ENCODE results near the gene POGLUT2.

POGLUT2 gene

DNA sequence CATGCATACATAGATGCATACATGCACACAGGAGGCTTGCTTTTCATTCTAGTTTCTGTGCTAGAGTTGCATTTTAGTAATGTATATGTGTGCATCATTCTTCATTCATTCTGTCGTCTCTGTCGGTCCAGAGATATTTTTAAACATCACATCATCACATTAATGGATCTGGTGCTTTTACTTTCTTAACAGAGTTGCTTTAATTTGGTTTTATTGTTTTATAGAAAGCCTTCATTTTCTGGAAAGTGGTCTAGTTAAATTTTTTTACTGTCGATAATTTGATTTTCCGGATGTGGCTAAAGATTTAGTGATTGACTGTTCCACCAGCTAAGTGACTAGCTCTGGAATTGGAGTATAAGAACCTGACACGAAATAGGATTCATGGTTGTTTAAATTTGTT is 17.0 kb upstream of the POGLUT2 start:
- Histone ChIP-seq H3K4me3 (ENCODE audit: low read depth, low read length) (no peak overlapping the region), H3K27me3 (ENCODE audit: insufficient read depth, low read length) (no peaks in the 10 kb centered on the region), H4K12ac (ENCODE audit: low read depth, low read length) (no peak overlapping the region), H2BK120ac (ENCODE audit: insufficient read depth, low read length, poor library complexity) (no peak overlapping the region), H2AFZ (ENCODE audit: insufficient read depth, low read length, poor library complexity) (no peak overlapping the region), H2BK12ac (ENCODE audit: low read length) (no peak overlapping the region), H3K4me1 (ENCODE audit: control insufficient read depth in 1 of 2, insufficient read depth in 2 of 2, low read length in 2 of 2) (peaks cover 0 to 2% of the 10 kb centered on the region in 2 experiments), H3K14ac (ENCODE audit: low read length) (no peak overlapping the region), H2BK5ac (ENCODE audit: low read depth, low read length, poor library complexity) (no peak overlapping the region), H3K27ac (ENCODE audit: low read depth, low read length) (no peak overlapping the region), H3K23ac (ENCODE audit: low read length) (no peak overlapping the region), H3K9me3 (ENCODE audit: insufficient read depth, low read depth, low read length) (no peaks in the 10 kb centered on the region), H3K79me2 (ENCODE audit: control insufficient read depth, insufficient read depth, low read length, poor library complexity) (no peaks in the 10 kb centered on the region), H3K9ac (ENCODE audit: low read length) (no peak overlapping the region), H3K36me3 (ENCODE audit: control insufficient read depth in 1 of 2, insufficient read depth in 2 of 2, low read length in 2 of 2) (peaks cover 0 to under 1% of the 10 kb centered on the region in 2 experiments), H4K8ac (ENCODE audit: low read depth, low read length) (no peak overlapping the region), H3K4me2 (ENCODE audit: low read length) (no peak overlapping the region), H2AK5ac (ENCODE audit: low read length) (no peak overlapping the region), H3K4ac (ENCODE audit: low read depth, low read length) (no peak overlapping the region), H4K91ac (ENCODE audit: low read depth, low read length) (no peak overlapping the region), H3K18ac (ENCODE audit: low read length) (no peak overlapping the region), H3K79me1 (ENCODE audit: low read length) (peaks cover 3% of the 10 kb centered on the region)
- no CpG with 5 or more reads among the region's 5 CpGs for WGBS (ENCODE audit: extremely low coverage, insufficient coverage, insufficient read length)
- no peak for DNase-seq

DNA sequence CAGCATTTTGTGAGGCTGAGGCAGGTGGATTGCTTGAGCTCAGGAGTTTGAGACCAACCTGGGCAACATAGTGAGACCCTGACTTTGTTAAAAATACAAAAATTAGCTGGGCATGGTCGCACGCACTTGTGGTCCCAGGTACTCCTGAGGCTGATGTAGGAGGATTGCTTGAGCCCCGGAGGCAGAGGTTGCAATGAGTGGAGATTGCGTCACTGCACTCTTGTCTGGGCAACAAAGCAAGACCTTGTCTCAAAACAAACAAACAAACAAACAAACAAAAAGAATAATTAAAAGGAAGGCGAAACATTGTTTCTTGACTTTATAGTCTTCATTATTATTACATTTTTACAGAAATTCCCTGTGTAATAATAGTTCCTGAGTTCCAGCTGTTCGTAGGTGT is 16.0 kb upstream of the POGLUT2 start:
- no peak overlapping the region for H3K18ac ChIP-seq (ENCODE audit: low read length)

DNA sequence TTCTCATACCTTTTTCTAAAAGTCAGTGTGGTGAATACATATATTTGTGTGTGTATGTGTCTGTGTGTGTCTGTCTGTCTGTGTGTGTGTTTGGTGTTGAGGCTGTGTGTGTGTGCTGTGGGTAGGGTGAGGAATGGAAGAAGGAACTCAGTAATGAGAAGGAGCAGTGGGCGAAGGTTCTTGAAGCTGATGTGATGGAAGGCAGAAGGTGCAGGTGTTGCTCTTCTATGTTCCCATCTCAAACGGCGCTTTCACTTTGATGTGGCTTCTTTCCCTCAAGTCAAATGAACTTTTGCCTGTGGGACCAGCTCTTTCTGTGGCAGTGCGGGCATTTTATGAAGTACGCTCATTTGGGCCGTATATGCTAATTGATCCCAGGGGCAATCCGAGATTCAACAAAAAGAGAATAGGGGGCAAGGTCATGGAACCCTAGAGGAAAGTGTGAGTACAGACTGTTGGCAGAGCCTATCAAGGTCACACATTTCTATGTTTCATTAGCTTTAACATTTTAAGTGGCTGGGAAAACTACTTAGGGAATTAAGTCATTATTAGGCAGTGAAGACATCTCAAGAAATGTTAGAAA is 15.3 kb upstream of the POGLUT2 start:
- H2BK5ac ChIP-seq (ENCODE audit: low read depth, low read length, poor library complexity) = no peak overlapping the region

More for the DNA sequence above, 16.0 kb upstream of the POGLUT2 start:
- no peaks in the 10 kb centered on the region for H3K9me3 ChIP-seq (ENCODE audit: insufficient read depth, low read depth, low read length)
- no peak overlapping the region for H2BK5ac ChIP-seq (ENCODE audit: low read depth, low read length, poor library complexity)
- H3K4me3 ChIP-seq (ENCODE audit: low read depth, low read length) = no peak overlapping the region
- H4K12ac ChIP-seq (ENCODE audit: low read depth, low read length) = no peak overlapping the region
- no peak overlapping the region for H3K27ac ChIP-seq (ENCODE audit: low read depth, low read length)
- H2AK5ac ChIP-seq (ENCODE audit: low read length) = no peak overlapping the region
- H3K27me3 ChIP-seq (ENCODE audit: insufficient read depth, low read length) = no peaks in the 10 kb centered on the region
- no peak overlapping the region for H4K8ac ChIP-seq (ENCODE audit: low read depth, low read length)
- H3K23ac ChIP-seq (ENCODE audit: low read length) = no peak overlapping the region
- WGBS (ENCODE audit: extremely low coverage, insufficient coverage, insufficient read length) = no CpG with 5 or more reads among the region's 6 CpGs
- H3K79me2 ChIP-seq (ENCODE audit: control insufficient read depth, insufficient read depth, low read length, poor library complexity) = no peaks in the 10 kb centered on the region
- H2BK12ac ChIP-seq (ENCODE audit: low read length) = no peak overlapping the region
- H3K14ac ChIP-seq (ENCODE audit: low read length) = no peak overlapping the region
- DNase-seq = peak; percentile 4 to 45
- H3K4me2 ChIP-seq (ENCODE audit: low read length) = no peak overlapping the region
- H4K91ac ChIP-seq (ENCODE audit: low read depth, low read length) = no peak overlapping the region
- H3K9ac ChIP-seq (ENCODE audit: low read length) = no peak overlapping the region
- peaks cover 3% of the 10 kb centered on the region for H3K79me1 ChIP-seq (ENCODE audit: low read length)
- H3K4me1 ChIP-seq (ENCODE audit: control insufficient read depth in 1 of 2, insufficient read depth in 2 of 2, low read length in 2 of 2) = peaks cover 0 to 2% of the 10 kb centered on the region in 2 experiments
- no peak overlapping the region for H2AFZ ChIP-seq (ENCODE audit: insufficient read depth, low read length, poor library complexity)
- H3K4ac ChIP-seq (ENCODE audit: low read depth, low read length) = no peak overlapping the region
- H2BK120ac ChIP-seq (ENCODE audit: insufficient read depth, low read length, poor library complexity) = no peak overlapping the region
- H3K36me3 ChIP-seq (ENCODE audit: control insufficient read depth in 1 of 2, insufficient read depth in 2 of 2, low read length in 2 of 2) = peaks cover 1 to 3% of the 10 kb centered on the region in 2 experiments

DNA sequence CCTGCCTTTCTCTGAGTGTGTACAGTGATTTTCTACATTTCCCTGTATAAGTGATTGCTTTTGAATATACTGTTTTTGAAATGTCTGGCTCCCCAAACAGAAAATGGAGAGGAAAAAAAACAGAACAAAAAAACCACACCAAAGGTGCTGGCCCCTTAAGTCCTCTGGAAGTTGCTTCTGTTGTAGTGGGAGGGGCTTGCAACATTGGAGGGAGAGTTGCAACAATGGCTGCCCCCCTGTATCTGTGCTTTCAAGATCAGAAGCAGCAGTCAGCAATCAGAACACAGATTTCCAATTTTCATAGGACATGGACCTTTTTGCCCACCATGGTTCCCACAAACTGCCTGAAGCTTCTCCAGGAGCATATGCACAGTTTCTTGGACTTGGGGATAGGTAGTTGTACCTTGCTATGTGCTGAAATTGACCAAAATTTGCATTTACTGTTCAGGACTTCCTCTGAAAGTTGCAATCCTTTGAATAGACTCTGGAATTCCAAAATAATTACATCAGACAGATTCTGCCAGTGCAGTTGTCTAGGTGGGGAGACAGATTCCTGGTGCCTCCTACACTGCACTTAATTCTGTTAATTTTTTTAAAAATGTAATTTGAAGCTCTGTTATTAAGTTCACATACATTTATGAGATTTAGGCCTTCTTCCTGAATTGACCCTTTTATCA is 14.0 kb upstream of the POGLUT2 start:
- H2AFZ ChIP-seq (ENCODE audit: insufficient read depth, low read length, poor library complexity) = peak overlapping the region; percentile 42
- peak overlapping the region; percentile 85 for H3K27ac ChIP-seq (ENCODE audit: low read depth, low read length)

More for the DNA sequence above, 15.3 kb upstream of the POGLUT2 start:
- Histone ChIP-seq H3K79me1 (ENCODE audit: low read length) (peaks cover 3% of the 10 kb centered on the region), H3K4me2 (ENCODE audit: low read length) (no peak overlapping the region), H3K79me2 (ENCODE audit: control insufficient read depth, insufficient read depth, low read length, poor library complexity) (no peaks in the 10 kb centered on the region), H3K27ac (ENCODE audit: low read depth, low read length) (no peak overlapping the region), H3K27me3 (ENCODE audit: insufficient read depth, low read length) (no peaks in the 10 kb centered on the region), H4K12ac (ENCODE audit: low read depth, low read length) (no peak overlapping the region), H3K9me3 (ENCODE audit: insufficient read depth, low read depth, low read length) (no peaks in the 10 kb centered on the region), H2BK12ac (ENCODE audit: low read length) (peak overlapping the region; percentile 9), H3K18ac (ENCODE audit: low read length) (no peak overlapping the region), H3K4me1 (ENCODE audit: control insufficient read depth in 1 of 2, insufficient read depth in 2 of 2, low read length in 2 of 2) (peaks cover 0 to 2% of the 10 kb centered on the region in 2 experiments), H4K91ac (ENCODE audit: low read depth, low read length) (no peak overlapping the region), H3K36me3 (ENCODE audit: control insufficient read depth in 1 of 2, insufficient read depth in 2 of 2, low read length in 2 of 2) (peaks cover 1 to 3% of the 10 kb centered on the region in 2 experiments), H3K4ac (ENCODE audit: low read depth, low read length) (no peak overlapping the region), H3K4me3 (ENCODE audit: low read depth, low read length) (no peak overlapping the region), H4K8ac (ENCODE audit: low read depth, low read length) (no peak overlapping the region), H3K14ac (ENCODE audit: low read length) (no peak overlapping the region), H2BK120ac (ENCODE audit: insufficient read depth, low read length, poor library complexity) (peak overlapping the region; percentile 4), H2AFZ (ENCODE audit: insufficient read depth, low read length, poor library complexity) (no peak overlapping the region), H3K23ac (ENCODE audit: low read length) (no peak overlapping the region), H2AK5ac (ENCODE audit: low read length) (no peak overlapping the region), H3K9ac (ENCODE audit: low read length) (no peak overlapping the region)
- DNase-seq = no peak
- WGBS (ENCODE audit: extremely low coverage, insufficient coverage, insufficient read length) = no CpG with 5 or more reads among the region's 7 CpGs

More for the DNA sequence above, 14.0 kb upstream of the POGLUT2 start:
- Histone ChIP-seq H3K79me2 (ENCODE audit: control insufficient read depth, insufficient read depth, low read length, poor library complexity) (no peaks in the 10 kb centered on the region), H3K27me3 (ENCODE audit: insufficient read depth, low read length) (no peaks in the 10 kb centered on the region), H3K9me3 (ENCODE audit: insufficient read depth, low read depth, low read length) (no peaks in the 10 kb centered on the region), H2AK5ac (ENCODE audit: low read length) (no peak overlapping the region), H3K23ac (ENCODE audit: low read length) (no peak overlapping the region), H3K18ac (ENCODE audit: low read length) (peak overlapping the region; percentile 45), H3K4me2 (ENCODE audit: low read length) (peak overlapping the region; percentile 55), H3K4me1 (ENCODE audit: control insufficient read depth in 1 of 2, insufficient read depth in 2 of 2, low read length in 2 of 2) (no peaks in the 10 kb centered on the region), H2BK120ac (ENCODE audit: insufficient read depth, low read length, poor library complexity) (no peak overlapping the region), H4K91ac (ENCODE audit: low read depth, low read length) (peak overlapping the region; percentile 45), H3K79me1 (ENCODE audit: low read length) (peaks cover 3% of the 10 kb centered on the region), H4K12ac (ENCODE audit: low read depth, low read length) (no peak overlapping the region), H3K14ac (ENCODE audit: low read length) (peak overlapping the region; percentile 24), H3K9ac (ENCODE audit: low read length) (no peak overlapping the region), H4K8ac (ENCODE audit: low read depth, low read length) (peak overlapping the region; percentile 55), H3K4me3 (ENCODE audit: low read depth, low read length) (no peak overlapping the region), H3K4ac (ENCODE audit: low read depth, low read length) (no peak overlapping the region), H3K36me3 (ENCODE audit: control insufficient read depth in 1 of 2, insufficient read depth in 2 of 2, low read length in 2 of 2) (peaks cover 1 to 3% of the 10 kb centered on the region in 2 experiments), H2BK12ac (ENCODE audit: low read length) (peak overlapping the region; percentile 0), H2BK5ac (ENCODE audit: low read depth, low read length, poor library complexity) (peak overlapping the region; percentile 71)
- no peak for DNase-seq
